Measurements from ENCODE around the gene BHLHE23.
"Not testable (repeated sequence)": the region's sequence is repeated elsewhere in the genome, so short reads cannot be mapped to it uniquely, and the experiment has no call there.

Gene BHLHE23

GRCh38 chr20:62961310-62961783 lies 45.4 kb downstream of the BHLHE23 start:
- no peak for DNase-seq (ENCODE audit: low read depth in 2 of 2)

- not testable (repeated sequence) for DNase-seq (ENCODE audit: low read depth in 2 of 2)
These were observed 46.1 kb downstream of the BHLHE23 start for GRCh38 chr20:62960446-62961309.

- no peak for DNase-seq (ENCODE audit: low read depth in 2 of 2)
These were observed 46.7 kb downstream of the BHLHE23 start for GRCh38 chr20:62959998-62960436.

- DNase-seq (ENCODE audit: low read depth in 2 of 2), result no peak
These were observed 47.4 kb downstream of the BHLHE23 start for GRCh38 chr20:62959101-62959971.

- DNase-seq (ENCODE audit: low read depth in 2 of 2), result no peak
These were observed 48.2 kb downstream of the BHLHE23 start for GRCh38 chr20:62958388-62959100.

- DNase-seq (ENCODE audit: low read depth in 2 of 2), result no peak
These were observed 49.3 kb downstream of the BHLHE23 start for GRCh38 chr20:62957136-62958117.

GRCh38 chr20:62956387-62957135 lies 50.2 kb downstream of the BHLHE23 start:
- no peak for DNase-seq (ENCODE audit: low read depth in 2 of 2)

Measured in stimulated activated CD4-positive, alpha-beta T cell treated with anti-CD3 and anti-CD28 coated beads, Interleukin-4, amount 100 ng/mL, for 48 hours (primary cell).